Common myeloid progenitor, CD34-positive (primary cell): ENCODE results near the gene LCE3D.
"Not testable (repeated sequence)": the region's sequence is repeated elsewhere in the genome, so short reads cannot be mapped to it uniquely, and the experiment has no call there.

Experiments
- CTCF ChIA-PET: fragments of 350-600 bp; sonication (Branson Sonifier 250); formaldehyde crosslinking; loops from one replicate; lab custom pipeline; 2021; ENCODE audit warnings: antibody characterized with exemption; lab: Charles Lee
- POLR2A ChIA-PET: fragments of 350-600 bp; sonication (Branson Sonifier 250); formaldehyde crosslinking; loops from one replicate; lab custom pipeline; 2021; ENCODE audit warnings: antibody characterized with exemption; lab: Charles Lee
- DNase-seq, 3 donors: peaks; one replicate each; pipeline versions ENCODE4 v3.0.0 to v3.0.0-alpha.2; 2013
- H3K27ac ChIP-seq, 2 experiments: 1 replicate in 1 of 2; 2 replicates in 1 of 2; pipeline ENCODE4 v1.7.0; 2013; ENCODE audit warnings: inconsistent platforms in 2 of 2, low read length in 2 of 2, mild to moderate bottlenecking in 2 of 2, low read depth in 1 of 2, moderate library complexity in 1 of 2; ENCODE audit not compliant: severe bottlenecking in 2 of 2, insufficient read depth in 1 of 2, poor library complexity in 1 of 2
- H3K27me3 ChIP-seq, 5 experiments: replicated peaks in 2 of 5; 1 replicate in 3 of 5; 2 replicates in 2 of 5; pipeline versions ENCODE4 v1.6.1 to v1.7.0; 2013; ENCODE audit warnings: low read length in 4 of 5, mild to moderate bottlenecking in 2 of 5, moderate library complexity in 2 of 5, inconsistent platforms in 1 of 5; ENCODE audit not compliant: insufficient read depth in 5 of 5, control insufficient read depth in 4 of 5
- H3K36me3 ChIP-seq, 4 experiments: 1 replicate in 2 of 4; 2 replicates in 2 of 4; pipeline versions ENCODE4 v1.6.1 to v1.7.0; 2013; ENCODE audit warnings: low read length in 3 of 4, control low read depth in 1 of 4, mild to moderate bottlenecking in 1 of 4; ENCODE audit not compliant: control insufficient read depth in 4 of 4, insufficient read depth in 4 of 4
- H3K4me1 ChIP-seq, 4 experiments: 1 replicate in 3 of 4; 2 replicates in 1 of 4; pipeline versions ENCODE4 v1.6.1 to v1.7.1; 2013; ENCODE audit warnings: low read length in 3 of 4, mild to moderate bottlenecking in 3 of 4, control low read depth in 1 of 4, inconsistent platforms in 1 of 4, moderate library complexity in 1 of 4; ENCODE audit not compliant: control insufficient read depth in 4 of 4, insufficient read depth in 4 of 4; ENCODE audit errors: control extremely low read depth in 1 of 4
- H3K4me3 ChIP-seq, 7 experiments: 1 replicate in 4 of 7; 2 replicates in 3 of 7; pipeline versions ENCODE4 v1.5.1 to v1.7.0; 2013; ENCODE audit warnings: mild to moderate bottlenecking in 7 of 7, low read length in 6 of 7, moderate library complexity in 6 of 7, inconsistent platforms in 2 of 7, low read depth in 2 of 7, control low read depth in 1 of 7; ENCODE audit not compliant: insufficient read depth in 4 of 7, control insufficient read depth in 1 of 7; ENCODE audit errors: extremely low read depth in 1 of 7
- H3K9me3 ChIP-seq, 5 experiments: 1 replicate in 4 of 5; 2 replicates in 1 of 5; pipeline versions ENCODE4 v1.6.1 to v1.7.1; 2013; ENCODE audit warnings: low read length in 4 of 5, mild to moderate bottlenecking in 2 of 5, inconsistent platforms in 1 of 5, low read depth in 1 of 5, moderate library complexity in 1 of 5; ENCODE audit not compliant: control insufficient read depth in 4 of 5, insufficient read depth in 2 of 5; ENCODE audit errors: control extremely low read depth in 1 of 5
- WGBS: methylation state at CpG from one replicate; pipeline ENCODE4 v1.1.5; 2013; ENCODE audit not compliant: insufficient coverage; 5-methylcytosine and 5-hydroxymethylcytosine counted together

LCE3D gene

DNA sequence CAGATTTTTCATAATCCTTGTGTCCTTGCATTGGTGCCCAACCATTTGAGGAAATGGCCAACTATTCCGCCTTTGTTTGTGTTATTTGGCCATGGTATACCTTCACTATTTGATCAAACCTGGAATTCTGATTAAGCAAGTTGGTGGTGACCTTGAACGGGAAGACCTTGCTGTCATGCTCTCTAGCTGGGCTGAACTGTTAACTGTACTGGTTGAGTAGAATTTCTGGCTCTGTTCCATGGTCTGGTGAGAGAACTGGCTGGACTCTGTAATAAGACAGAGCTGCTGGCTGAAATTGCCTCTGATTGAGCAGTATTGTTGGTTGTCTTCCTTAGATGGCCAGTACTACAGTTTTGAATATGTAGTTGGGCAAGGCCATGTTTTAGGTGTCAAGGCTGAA is 16.7 kb upstream of the LCE3D start:
- Histone ChIP-seq H3K36me3 (no peaks in the 10 kb centered on the region), H3K4me1 (no peaks in the 10 kb centered on the region), H3K27ac (no peak overlapping the region), H3K4me3 (no peak overlapping the region), H3K27me3 (no peaks in the 10 kb centered on the region), H3K9me3 (no peaks in the 10 kb centered on the region)
- DNase-seq: no peak
- ChIA-PET CTCF (no interaction called here), POLR2A (no interaction called here)
- 80% methylated on average over 1 of the region's 2 CpGs for WGBS

DNA sequence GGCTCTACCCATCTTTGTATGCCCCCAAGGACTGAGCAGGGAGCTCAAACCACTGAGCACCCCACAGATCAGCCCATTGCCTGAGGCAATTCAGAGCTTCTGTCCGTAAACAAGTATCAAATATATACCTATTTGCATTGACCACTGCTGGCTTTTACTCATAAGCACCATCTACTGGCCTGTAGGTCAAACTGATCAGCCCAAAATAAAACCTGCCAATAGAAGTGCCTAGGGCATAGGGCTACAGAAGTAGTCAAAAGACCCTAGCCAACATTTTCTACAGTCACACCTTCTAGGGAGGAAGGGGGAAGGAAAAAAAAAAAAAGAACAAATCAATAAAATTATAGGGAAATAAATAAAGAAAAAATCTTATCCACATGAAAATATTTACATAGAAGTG is 5.3 kb upstream of the LCE3D start:
- CTCF ChIA-PET: no interaction called here
- Histone ChIP-seq H3K27me3 (no peaks in the 10 kb centered on the region), H3K4me1 (no peaks in the 10 kb centered on the region), H3K9me3 (no peaks in the 10 kb centered on the region), H3K27ac (no peak overlapping the region), H3K4me3 (no peak overlapping the region), H3K36me3 (no peaks in the 10 kb centered on the region)
- no peak for DNase-seq
- POLR2A ChIA-PET: no interaction called here
- WGBS: no CpG with 5 or more reads among the region's 1 CpG

DNA sequence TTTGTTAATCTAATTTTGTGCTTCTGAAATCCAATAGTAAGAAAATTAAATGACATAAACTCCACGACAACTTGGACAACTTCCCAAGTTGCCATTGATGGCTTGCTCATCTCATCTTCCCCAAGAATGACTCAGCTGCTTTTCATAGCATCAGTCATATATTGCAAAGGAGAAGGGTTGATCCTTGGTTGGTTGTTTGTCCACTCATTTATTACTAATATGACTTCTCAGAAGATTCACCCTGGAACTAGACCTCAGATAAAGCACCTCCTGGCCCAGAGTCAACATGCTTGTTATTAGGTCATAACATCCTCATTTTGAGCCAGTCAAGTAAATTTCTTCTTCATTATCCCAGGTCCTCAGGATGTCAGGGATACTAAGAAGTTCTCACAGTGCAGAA is 2.3 kb upstream of the LCE3D start:
- DNase-seq: no peak
- no peaks in the 10 kb centered on the region for H3K36me3 ChIP-seq
- POLR2A ChIA-PET: no interaction called here
- no peaks in the 10 kb centered on the region for H3K4me1 ChIP-seq
- H3K27me3 ChIP-seq: peaks cover 0 to 5% (median 0%) of the 10 kb centered on the region in 5 experiments
- no peaks in the 10 kb centered on the region for H3K9me3 ChIP-seq
- WGBS: no CpG with 5 or more reads among the region's 1 CpG
- no peak overlapping the region for H3K27ac ChIP-seq
- CTCF ChIA-PET: no interaction called here
- H3K4me3 ChIP-seq: no peak overlapping the region

DNA sequence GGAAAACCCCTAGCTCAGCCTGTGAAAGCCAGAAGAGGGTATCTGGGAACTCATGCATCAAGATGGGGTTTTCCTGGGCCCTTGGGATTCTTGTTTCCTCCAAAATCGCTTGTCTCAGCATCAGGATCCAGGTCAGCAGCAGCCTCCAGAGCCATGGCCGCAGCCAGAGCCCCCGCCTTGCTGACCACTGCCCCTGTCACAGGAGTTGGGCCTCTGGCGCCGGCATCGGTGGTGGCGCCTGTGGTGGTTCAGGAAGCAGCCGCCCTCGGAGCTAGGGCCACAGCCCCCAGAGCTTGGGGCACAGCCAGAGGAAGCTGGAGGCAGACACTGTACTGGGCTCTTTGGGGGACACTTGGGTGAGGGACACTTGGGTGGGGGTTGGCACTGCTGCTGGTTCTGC is 790 bp downstream of the LCE3D start:
- H3K27me3 ChIP-seq: peaks cover 0 to 12% (median 0%) of the 10 kb centered on the region in 5 experiments
- CTCF ChIA-PET, H3K27ac ChIP-seq, H3K4me1 ChIP-seq, H3K4me3 ChIP-seq, POLR2A ChIA-PET, DNase-seq, H3K36me3 ChIP-seq, H3K9me3 ChIP-seq: not testable (repeated sequence)
- 93% methylated on average over 5 of the region's 9 CpGs for WGBS

DNA sequence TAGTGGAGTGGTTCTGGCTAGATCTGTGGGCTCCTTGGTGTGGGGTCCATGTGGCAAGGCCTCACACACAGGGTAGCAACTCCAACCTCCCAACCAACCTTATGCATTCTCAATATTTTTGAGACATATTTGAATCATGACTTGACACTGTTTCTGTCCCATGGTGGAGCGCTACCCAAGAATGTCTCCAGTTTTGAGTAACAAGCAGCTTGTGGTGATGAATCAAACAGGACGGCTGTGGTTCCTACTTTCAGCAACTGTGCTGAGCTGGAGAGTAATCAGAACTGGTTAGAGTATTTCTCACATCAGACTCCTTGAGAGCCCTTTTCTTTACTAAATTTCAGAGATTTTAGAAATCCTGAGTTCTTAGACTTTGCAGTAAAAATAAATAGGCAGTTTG is 3.1 kb downstream of the LCE3D start:
- no peak for DNase-seq
- POLR2A ChIA-PET: no interaction called here

DNA sequence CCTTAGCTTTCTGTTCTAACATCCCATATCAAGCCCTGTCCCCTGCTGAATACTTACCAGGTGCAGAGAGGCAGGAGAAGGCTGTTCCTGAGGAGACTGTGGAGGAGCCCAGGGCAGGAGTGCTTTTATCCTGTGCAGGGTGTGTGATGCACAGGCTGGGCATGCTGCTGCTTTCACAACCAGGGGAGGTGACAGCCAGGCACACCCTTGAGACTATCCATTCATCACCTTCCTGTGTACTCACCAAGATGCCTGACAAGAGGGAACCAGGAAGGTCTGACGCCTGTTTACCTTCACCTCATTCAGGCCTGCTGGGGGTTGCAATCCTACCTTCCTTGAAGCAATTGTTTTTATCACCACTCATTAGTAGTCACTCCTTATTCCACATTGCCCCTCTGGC is 13.6 kb downstream of the LCE3D start, which contains the start of gene LCE3E:
Gene LCE3E, minus strand, starts transcription at position 100 of the 400 bp plus-strand sequence. CDS start 572 bp downstream, outside the sequence.
- no peak within 1 kb of the TSS for H3K27ac ChIP-seq
- peaks cover 0 to 2% (median 0%) of the 10 kb centered on the region in 5 experiments for H3K27me3 ChIP-seq
- ChIA-PET CTCF (no interaction called here), POLR2A (no interaction called here)
- no peak for DNase-seq
- H3K4me1 ChIP-seq: no peaks in the 10 kb centered on the region
- 100% methylated on average over 1 of the region's 1 CpG for WGBS
- no peaks in the 10 kb centered on the region for H3K36me3 ChIP-seq
- H3K4me3 ChIP-seq: no peak within 1 kb of the TSS
- peaks cover 0 to 8% (median 0%) of the 10 kb centered on the region in 5 experiments for H3K9me3 ChIP-seq

More for the DNA sequence above, 3.1 kb downstream of the LCE3D start:
- 88% methylated on average over 2 of the region's 2 CpGs for WGBS
- CTCF ChIA-PET: no interaction called here
- Histone ChIP-seq H3K27ac (no peak overlapping the region), H3K27me3 (peaks cover 0 to 16% (median 3%) of the 10 kb centered on the region in 5 experiments), H3K9me3 (no peaks in the 10 kb centered on the region), H3K4me1 (no peaks in the 10 kb centered on the region), H3K36me3 (no peaks in the 10 kb centered on the region), H3K4me3 (no peak overlapping the region)

DNA sequence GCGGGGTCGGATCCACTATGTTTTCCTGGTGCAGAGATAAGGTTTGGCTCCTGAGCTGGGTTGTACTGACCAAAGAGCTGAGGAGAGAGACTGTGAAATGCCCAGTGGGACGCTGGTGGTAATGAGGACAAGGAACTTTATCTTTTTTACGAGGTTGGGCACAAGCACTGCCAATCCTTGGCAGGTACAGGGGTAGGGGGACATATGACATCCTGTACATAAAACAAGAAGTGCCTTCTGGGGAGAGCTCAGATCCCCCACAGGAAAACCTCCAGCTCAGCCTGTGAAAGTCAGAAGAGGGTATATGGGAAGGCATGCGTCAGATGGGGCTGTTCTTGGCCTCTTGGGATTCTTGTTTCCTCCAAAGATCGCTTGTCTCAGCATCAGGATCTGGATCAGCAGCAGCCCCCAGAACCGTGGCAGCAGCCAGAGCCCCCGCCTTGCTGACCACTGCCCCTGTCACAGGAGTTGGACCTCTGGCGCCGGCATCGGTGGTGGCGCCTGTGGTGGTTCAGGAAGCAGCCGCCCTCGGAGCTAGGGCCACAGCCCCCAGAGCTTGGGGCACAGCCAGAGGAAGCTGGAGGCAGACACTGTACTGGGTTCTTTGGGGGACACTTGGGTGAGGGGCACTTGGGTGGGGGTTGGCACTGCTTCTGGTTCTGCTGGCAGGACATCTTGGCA is 14.6 kb downstream of the LCE3D start:
- peaks cover 0 to 8% (median 0%) of the 10 kb centered on the region in 5 experiments for H3K9me3 ChIP-seq
- H3K4me1 ChIP-seq: no peaks in the 10 kb centered on the region
- WGBS: 83% methylated on average over 2 of the region's 14 CpGs
- DNase-seq: no peak
- ChIA-PET CTCF (no interaction called here), POLR2A (no interaction called here)
- H3K36me3 ChIP-seq: no peaks in the 10 kb centered on the region
- no peak overlapping the region for H3K4me3 ChIP-seq
- H3K27me3 ChIP-seq: peaks cover 0 to 2% (median 0%) of the 10 kb centered on the region in 5 experiments
- H3K27ac ChIP-seq: no peak overlapping the region
